Measurements from ENCODE around the gene ZCCHC24.

Gene ZCCHC24

DNA sequence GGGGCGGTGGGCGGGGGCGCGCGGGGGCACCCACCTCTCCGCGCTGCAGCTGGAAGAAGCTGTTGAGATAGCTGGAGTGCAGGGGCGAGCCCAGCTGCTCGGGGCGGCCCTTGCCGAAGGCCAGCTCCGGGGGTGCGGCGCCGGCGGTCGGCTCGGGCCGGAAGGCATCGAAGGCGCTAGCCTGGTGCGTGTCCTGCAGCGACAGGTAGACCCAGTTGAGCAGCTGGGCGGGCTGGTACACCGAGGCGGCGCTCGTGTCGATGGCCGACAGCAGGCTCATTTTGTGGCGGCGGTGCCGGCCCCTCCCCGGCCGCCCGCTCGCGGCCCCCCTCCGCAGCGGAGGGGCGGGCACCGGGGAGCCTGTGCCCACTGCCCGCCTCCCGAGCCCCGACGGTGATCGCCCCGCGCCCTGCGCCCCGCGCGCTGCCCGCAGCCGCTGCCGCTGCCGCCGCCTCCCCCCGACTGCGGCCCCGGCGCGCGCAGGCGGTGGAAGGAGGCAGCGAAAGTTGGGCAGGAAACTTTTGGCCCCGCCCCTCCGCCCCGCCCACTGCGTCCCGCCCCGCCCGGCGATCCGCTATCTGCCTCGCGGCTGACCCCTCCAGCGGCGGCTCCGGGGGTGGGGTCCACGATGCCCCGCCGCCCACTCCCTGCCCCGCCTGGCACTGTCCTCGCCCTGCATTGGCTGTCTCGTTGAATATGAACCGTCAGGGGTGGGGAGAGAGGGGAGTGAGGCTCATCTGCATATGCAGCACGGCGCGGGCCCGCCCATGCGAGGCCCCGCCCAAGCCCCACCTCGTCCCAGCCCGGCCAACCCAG, at the start of gene ZCCHC24:
Gene ZCCHC24, minus strand, starts transcription at position 464 of the 816 bp plus-strand sequence. Its CDS starts 184 bp downstream, at position 280.
- in situ Hi-C loops (cut with MboI; ENCODE audit: low sequenced_read_pairs): no loop called here

DNA sequence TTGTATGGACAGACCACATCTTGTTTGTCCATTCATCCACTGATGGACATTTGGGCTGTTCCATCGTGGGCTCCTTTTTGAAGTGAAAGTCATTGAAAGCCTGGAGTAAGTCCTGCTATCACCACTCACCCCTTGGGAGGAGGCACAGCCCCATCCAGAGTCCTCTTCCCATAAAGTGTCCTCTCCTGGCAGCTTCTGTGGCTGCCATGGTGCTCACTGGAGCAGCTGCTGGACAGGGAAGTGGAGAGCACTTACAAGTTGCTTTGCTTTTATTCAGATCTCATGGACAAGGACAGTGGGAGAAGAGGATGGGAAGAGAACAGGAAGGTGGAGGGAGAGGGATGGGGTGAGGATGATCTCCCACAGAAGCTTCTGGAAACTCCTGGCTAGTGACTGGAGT, 48.4 kb upstream of the ZCCHC24 start:
- in situ Hi-C loops (cut with MboI; ENCODE audit: low sequenced_read_pairs): no loop called here

DNA sequence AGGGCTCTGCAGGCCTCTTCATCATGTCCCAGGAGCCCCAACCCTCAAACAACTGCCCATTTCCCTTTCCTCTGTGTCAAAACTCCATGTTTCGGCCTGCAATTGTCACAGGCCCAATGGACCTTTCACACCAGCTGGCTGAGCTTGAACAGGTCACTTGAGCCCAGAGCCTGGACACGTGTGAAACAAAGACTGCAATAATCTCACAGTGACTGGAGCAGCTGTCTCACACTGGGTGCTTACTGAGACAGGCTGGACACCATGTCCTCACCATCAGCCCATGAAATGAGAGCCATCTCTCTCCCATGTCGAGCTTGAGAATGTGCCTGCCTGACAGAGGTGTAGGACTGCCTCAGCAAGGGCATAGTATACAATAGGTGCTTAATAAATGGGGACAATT, 47.4 kb upstream of the ZCCHC24 start:
- in situ Hi-C loops (cut with MboI; ENCODE audit: low sequenced_read_pairs): no loop called here

DNA sequence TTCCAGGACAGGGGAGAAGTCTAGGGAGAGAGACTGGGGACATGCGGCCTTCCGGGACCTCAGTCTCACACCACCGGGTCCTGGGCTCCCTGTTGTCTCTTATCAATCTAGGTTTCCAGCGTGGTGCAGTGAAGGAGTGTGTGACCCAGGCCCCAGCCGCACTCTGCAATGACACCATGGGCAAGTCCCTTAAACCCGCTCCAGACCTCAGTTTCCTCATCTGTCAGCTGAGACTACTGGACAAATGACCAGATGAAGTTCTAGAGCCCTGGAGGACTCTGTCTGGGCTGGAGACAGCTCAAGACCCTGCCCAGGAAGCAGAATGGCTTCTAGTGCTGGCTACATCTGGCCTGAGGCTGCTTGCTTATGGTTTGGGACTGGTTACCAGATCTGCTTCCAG, 46.8 kb upstream of the ZCCHC24 start:
- in situ Hi-C loops (cut with MboI; ENCODE audit: low sequenced_read_pairs): no loop called here

DNA sequence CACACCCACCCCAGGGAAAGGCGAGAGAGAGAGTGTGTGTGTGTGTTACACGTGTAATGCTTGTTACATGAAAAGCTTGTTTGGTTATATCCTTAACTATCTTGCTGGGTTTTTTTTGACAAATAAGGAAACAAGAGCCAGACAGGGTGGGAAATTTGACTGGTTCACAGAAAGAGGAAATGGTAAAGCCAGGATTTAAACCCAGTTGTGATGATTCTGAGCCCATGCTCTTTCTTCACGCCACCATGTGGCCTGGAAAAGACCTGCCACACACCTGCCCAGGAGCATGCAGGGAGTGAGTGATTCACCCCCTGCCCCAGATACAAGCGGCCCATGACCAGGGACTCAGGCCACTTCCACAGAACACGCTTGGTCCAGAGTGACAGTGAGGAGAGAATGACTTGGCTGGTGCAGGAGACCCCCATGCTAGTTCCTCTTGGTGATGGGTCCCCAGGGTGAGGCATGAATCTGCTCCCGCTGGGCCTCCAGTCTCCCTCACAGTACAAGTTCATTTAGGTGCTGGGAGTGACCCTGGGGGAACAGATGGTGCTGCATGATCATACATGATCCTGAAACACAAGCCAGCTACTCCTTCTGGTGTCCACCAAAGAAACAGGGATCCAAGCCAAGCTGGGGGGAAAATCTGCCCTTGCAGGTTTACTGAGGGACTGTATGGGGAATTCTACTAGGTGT, 45.9 kb upstream of the ZCCHC24 start:
- in situ Hi-C loops (cut with MboI; ENCODE audit: low sequenced_read_pairs): no loop called here

DNA sequence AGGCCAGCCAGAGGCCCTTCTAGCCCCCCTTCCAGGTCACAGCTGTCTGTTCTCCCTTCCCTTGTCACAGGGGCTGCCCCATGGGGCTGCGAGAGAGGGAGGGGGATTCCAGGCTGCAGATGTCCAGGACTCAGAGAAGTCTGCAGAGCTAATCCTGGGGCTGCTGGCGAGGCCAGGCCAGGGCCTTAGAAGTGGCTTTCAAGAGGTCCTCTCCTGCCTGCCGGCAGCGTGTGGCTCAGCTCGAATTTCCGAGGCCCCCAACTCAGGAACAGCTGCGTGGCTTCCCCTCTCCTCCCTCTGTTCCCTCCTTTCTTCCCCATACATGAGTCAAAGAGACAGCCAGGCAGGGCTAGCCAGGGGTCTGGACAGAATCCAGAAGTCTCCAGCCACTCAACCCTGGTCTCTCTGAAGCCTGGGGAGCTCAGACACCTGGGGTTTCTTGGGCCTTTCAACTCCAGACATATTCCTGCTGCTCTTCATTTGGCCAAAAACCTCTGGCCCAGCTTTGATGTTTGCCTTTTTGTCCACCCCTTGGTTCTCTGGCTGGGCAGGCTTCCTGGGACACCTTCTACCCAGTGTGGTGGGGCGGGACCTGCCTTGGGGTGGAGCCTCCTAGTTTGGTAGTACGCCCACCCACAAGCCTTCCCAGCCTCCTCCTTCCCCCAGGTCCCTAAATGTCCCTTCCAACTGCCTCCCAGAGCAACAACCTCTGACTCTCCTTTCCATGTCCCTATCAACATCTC, 45.1 kb upstream of the ZCCHC24 start:
- in situ Hi-C loops (cut with MboI; ENCODE audit: low sequenced_read_pairs): no loop called here

DNA sequence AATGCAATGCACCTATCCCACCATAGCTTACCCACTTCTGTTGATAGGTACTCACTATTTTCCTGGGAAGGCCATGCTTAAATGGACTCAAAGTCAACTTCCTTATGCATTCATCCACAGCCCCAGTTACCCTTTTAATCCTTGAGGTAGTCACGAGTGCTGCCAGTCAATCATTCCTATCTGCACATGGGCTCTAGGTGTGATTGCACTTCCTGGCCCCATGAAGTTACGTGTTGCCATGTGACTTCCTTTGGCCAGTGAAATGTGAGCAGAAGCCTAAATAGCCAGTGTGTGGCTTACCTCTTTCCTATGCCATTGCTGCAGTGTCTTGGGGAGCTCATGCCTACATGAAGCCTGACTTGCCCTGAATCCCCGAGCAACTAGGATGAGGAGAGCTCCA, 43.4 kb upstream of the ZCCHC24 start:
- in situ Hi-C loops (cut with MboI; ENCODE audit: low sequenced_read_pairs): no loop called here

DNA sequence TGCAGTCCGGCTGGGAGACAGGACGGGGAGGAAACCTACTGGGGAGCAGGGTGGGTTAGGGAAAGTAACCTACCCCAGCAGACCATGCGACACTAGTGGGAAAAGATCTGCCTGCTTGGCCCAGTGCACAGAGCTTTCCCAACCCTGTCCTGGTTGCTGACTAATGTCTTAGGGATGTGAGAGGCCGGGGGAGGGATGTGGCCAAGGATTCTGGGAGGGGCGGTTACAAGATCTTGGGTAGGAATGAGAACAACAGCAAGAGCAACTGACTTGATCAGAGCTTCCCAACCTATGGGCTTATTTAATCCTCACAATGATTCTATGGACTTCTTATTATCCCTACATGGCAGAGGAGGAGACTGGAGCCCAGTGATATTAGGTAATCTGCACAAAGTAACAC, 42.9 kb upstream of the ZCCHC24 start:
- in situ Hi-C loops (cut with MboI; ENCODE audit: low sequenced_read_pairs): no loop called here

DNA sequence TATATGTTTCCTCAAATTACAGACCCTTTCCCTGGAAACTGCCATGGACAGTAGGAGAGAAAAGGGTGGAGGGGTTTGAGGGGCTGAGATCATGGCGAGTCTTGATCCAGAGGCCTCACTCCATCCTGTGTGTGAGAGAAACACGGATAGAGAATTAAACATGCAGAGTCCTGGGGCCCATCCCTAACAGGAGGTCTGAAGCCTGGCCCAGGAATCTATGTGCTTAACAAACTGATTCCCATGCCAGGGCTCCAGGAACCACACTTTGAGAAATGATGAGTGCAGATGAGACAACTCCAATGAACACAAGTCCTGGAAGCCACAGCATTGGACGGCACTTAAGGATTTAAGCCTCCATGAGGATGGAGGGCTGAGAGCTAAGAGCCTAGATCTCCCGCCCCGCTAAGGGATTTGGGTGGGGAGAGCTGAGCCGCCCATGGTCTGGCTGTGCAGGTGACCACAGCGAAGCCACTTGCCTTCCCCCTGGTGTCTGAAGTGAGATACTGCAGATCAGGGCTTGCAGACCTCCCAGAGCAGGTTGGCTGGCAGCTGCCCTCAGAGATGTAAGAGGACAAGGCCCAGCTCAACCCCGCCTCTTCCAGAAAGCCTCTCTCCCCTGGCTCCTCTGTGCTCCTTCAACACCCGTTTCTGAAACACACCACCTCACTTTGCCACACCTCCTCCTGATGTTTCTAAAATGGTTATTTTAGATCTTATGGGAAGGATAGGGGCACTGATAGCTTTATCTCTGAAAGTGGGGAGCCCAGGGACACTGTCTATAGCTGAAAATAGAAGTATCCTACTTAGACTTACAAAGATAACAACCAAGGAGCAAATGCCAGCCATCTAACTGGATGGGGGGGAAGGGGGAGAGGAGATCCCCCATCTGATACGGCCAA, 42.1 kb upstream of the ZCCHC24 start:
- in situ Hi-C loops (cut with MboI; ENCODE audit: low sequenced_read_pairs): no loop called here

DNA sequence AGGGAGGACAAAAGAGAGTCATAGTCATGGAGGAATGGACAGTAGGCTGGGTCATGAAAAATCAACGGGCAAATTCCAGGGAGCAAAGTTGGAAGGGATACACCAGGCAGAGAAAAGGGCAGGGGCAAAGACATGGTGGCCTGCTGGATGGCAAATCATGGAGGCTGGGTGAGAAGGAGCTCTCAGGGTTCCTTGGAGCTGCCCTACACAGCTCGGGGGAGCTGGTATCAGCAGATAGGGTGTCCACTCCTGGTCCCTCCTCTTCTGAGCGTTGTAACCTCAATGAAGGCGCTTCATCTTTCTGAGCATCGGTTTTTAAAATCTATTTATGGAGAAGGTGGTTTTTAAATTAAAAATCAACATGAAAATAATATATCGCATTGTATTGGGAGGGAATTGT, 39.1 kb upstream of the ZCCHC24 start:
- in situ Hi-C loops (cut with MboI; ENCODE audit: low sequenced_read_pairs): no loop called here

DNA sequence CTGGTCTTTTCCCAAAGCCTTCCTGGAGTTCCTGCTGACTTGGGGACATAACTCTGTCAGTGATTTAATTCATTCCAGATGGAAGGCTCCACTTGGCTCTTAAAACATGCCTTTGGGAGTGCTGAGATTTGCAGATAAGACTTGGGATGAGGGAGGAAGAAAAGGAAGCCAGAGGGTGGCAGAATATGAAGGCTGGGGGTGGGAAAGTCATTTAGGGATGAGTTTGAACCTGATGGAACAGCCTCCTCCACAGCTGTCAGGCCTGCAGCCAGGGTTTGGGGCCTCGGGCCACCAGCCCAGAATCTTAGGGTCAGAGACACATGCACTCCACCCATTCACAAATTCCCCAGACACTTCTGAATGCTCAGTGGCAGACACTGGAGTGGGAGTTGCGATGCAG, 38.5 kb upstream of the ZCCHC24 start:
- in situ Hi-C loops (cut with MboI; ENCODE audit: low sequenced_read_pairs): no loop called here

DNA sequence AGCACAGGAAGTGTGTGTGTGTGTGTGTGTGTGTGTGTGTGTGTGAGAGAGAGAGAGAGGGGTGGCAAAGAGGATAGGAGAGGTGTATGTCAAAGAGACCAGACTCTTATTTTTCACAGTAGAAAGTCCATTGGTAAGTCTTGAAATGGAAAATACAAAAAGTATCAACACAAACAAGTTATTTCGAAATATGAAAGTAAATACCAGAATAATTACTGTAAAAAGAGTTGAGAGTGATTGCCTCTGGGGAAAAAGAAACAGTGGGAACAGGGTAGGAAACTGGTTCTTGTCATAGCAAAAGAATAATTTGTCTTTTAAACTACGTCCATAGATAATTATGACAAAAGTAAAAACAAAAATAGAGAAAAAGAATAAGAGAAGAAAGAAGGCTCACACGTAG, 37.9 kb upstream of the ZCCHC24 start:
- in situ Hi-C loops (cut with MboI; ENCODE audit: low sequenced_read_pairs): no loop called here

DNA sequence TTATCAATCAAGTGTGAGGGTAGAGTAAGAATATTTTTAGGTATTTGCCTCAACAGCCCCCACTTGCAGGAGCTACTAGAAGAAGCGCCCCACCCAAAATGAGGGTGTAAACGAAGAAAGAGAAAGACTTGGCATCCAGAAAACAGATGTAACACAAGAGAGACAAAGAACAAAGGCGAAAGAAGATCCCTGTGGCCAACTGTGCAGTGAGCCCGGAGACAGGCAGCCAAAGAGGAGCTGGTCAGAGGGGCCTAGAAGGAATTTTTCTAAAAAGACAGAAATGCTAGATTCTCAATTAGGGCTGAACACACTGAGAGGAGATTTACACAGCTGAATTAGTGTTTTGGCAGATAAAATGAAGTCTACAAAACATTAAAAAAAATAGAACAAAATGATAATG, 37.3 kb upstream of the ZCCHC24 start:
- in situ Hi-C loops (cut with MboI; ENCODE audit: low sequenced_read_pairs): no loop called here

DNA sequence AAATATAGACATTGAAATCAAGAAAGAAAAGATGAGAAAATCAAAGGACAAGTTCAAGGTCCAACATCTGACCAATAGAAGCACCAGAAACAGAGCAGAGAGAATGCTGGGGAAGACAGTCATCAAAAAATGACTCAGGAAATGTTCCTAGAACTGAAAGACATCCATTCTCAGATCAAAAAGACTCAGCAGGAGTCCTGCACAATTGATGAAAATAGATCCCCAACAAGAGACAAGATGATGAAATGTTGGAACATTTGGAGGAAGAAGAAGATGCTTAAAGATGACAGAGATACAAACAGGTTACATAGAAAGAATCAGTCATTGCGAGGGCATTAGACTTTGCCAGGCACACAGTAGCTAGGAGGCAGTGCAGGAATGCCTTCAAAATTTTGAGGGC, 36.9 kb upstream of the ZCCHC24 start:
- in situ Hi-C loops (cut with MboI; ENCODE audit: low sequenced_read_pairs): no loop called here

DNA sequence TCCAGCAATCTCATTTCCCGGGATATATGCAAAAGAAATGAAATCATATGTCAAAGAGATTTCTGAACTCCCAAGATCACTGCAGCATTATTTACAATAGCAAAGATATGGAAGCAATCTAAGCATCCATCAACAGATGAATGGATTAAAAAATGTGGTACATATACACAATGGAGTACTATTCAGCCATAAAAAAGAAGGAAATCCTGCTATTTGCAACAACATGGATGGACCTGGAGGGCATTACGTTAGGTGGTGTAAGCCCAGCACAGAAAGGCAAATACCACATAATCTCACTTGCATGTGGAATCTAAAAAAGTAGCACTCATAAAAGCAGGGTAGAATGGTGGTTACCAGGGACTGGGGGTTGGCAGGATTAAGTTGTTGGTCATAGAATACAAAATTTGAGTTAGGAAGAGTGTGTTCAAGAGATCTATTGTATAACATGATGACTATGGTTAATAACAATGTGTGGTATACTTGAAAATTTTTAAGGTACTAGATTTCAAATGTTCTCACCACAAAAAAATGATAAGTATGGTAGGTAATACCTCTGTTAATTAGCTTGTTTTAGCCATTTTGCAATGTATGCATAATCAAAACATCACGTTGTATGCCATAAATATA, 34.0 kb upstream of the ZCCHC24 start:
- in situ Hi-C loops (cut with MboI; ENCODE audit: low sequenced_read_pairs): no loop called here

DNA sequence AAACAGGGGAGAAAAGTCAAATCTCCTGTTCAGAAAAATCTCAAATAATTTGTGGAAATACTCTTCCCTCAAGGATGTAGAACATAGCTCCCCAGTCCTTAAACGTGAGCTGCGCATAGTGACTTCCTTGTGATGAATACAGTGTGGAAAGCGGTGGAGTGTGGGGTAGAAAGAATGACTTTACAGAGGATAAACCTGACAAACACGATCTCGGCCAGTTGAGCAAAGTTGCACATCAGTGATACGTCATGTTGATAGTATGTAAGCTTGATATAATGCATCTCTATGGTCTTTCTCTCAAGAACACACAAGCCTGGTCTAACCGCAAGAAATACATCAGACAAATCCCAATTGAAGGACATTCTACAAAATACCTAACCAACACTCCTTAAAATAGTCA, 32.0 kb upstream of the ZCCHC24 start:
- in situ Hi-C loops (cut with MboI; ENCODE audit: low sequenced_read_pairs): no loop called here

DNA sequence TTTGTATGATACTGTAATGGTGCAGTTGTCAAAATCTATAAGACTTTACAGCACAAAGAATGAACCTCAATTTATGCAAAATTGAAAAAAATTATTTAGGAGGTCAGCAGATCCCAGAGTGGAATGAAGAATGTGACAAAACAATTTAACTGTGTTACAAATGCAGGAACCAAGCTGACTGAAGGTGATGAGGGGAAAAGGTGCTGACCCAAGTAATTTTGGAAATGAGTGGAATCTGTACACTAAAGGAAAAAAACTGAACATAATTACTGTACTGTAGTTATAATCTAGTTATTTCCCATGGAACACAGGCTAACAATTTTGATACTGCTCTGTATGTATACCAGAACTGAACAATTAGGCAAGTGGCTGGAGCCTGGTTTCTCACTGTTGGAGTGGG, 31.2 kb upstream of the ZCCHC24 start:
- in situ Hi-C loops (cut with MboI; ENCODE audit: low sequenced_read_pairs): no loop called here

DNA sequence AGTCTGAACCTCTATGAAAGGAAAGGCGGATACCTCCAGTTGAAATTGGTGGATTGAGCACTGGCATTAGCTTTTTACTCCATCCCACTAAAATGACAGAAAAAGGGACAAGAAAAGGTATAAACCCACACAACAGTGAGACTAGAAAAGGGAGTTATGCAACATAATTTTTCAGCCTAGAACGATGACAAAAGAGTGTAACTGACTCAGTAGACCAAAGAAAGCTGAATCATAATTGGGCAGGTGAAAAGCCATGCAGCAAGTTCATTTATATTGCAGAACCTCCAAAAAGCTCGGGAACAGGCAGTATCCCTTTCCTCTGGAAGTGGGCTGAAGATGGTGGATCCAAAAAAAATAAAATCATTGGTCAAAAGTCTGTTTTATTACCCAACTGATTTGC, 30.5 kb upstream of the ZCCHC24 start:
- in situ Hi-C loops (cut with MboI; ENCODE audit: low sequenced_read_pairs): no loop called here

DNA sequence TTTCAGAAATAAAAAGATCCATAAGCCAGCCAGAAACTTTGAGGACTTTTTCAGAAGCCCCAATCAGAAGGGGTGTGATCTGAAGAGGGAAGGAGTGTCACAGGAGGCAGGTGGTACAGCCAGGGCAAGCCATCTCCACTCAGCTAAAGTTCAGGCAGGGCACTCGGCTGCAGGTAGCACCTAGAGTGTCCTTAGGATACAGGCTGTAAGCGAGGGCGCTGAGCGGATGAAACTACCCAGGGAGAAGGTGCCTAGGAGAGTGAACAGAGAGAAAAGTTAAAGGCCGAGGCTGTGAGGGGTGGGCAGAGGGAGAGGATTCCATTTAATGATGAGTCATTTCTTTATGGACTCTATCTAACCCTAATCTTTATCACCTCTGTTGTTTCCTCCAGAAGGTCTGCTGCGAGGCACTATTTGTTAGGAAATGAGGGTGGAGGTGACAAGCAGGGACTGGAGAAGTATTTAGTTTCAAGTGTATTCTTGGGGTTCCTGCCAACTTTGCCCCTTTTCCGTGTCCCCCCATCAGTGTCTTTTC, 29.8 kb upstream of the ZCCHC24 start:
- in situ Hi-C loops (cut with MboI; ENCODE audit: low sequenced_read_pairs): no loop called here

DNA sequence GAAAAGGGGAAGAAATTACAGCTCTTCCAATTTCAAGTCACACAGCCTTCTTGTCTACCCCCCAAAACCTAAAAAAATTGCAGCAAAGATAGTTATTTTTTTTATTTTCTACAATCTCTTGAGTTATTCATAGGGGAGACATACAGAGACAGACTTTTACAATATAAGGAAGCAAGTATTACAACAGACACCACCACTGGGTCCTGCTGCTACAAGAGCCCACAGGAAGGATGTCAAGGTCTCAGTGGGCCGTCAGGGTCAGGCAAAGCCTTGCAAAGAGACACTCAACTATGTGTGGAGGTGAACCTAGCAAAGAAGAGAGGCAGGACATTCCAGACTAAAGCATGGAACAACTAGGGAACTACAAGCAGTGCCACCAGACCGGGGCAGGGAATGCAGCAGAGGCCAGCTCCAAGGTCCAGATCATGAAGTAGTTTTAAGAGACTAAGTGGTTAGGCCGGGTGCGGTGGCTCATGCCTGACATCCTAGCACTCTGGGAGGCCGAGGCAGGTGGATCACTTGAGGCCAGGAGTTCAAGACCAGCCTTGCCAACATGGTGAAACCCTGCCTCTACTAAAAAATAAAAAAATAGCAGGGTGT, 28.2 kb upstream of the ZCCHC24 start:
- in situ Hi-C loops (cut with MboI; ENCODE audit: low sequenced_read_pairs): no loop called here
